Brain microvascular endothelial cell (primary cell): Measurements from ENCODE around the gene WDR72.
"Not testable (repeated sequence)": the region's sequence is repeated elsewhere in the genome, so short reads cannot be mapped to it uniquely, and the experiment has no call there.

Experiments
- DNase-seq: peaks from one replicate; pipeline ENCODE4 v3.0.0-alpha.2; 2020
- H3K27ac ChIP-seq: fragments of 250-450 bp; sonication (Bioruptor Pico); 2 replicates; pipeline ENCODE4 v1.5.1; 2020; ENCODE audit warnings: mild to moderate bottlenecking, moderate library complexity
- H3K27me3 ChIP-seq: fragments of 250-450 bp; sonication (Bioruptor Pico); replicated peaks from 2 replicates; pipeline ENCODE4 v1.5.1; 2020; ENCODE audit warnings: mild to moderate bottlenecking
- H3K36me3 ChIP-seq: fragments of 250-450 bp; sonication (Bioruptor Pico); replicated peaks from 2 replicates; pipeline ENCODE4 v1.5.1; 2020; ENCODE audit warnings: mild to moderate bottlenecking
- H3K4me3 ChIP-seq: 2 replicates; pipeline ENCODE4 v1.5.1; 2011; ENCODE audit warnings: low read depth, mild to moderate bottlenecking, control low read depth, low read length, moderate library complexity
- CTCF ChIP-seq: IDR thresholded peaks from 2 replicates; pipeline ENCODE4 v1.5.1; 2011; ENCODE audit warnings: low read depth, mild to moderate bottlenecking, moderate library complexity, low read length, control low read depth, inconsistent platforms; ENCODE audit errors: missing control alignments
- in situ Hi-C: cut with HindIII; loops from 2 replicates; pipeline ENCODE4 v1.10.0; 2017; ENCODE audit warnings: low sequenced_read_pairs, low pct_ligation_motif_present

WDR72 gene

GRCh38 chr15:53789654-53790375, 30.4 kb upstream of the WDR72 start:
- in situ Hi-C loops: no loop called here
- Histone ChIP-seq H3K4me3 (no peak overlapping the region), H3K36me3 (no peaks in the 10 kb centered on the region), H3K27me3 (no peaks in the 10 kb centered on the region), H3K27ac (no peak overlapping the region)
- TF ChIP-seq CTCF: no peak
- DNase-seq: no peak

- DNase-seq: no peak
- in situ Hi-C loops: no loop called here
- no peak for TF ChIP-seq CTCF
- Histone ChIP-seq H3K36me3 (no peaks in the 10 kb centered on the region), H3K27ac (no peak overlapping the region), H3K4me3 (no peak overlapping the region), H3K27me3 (no peaks in the 10 kb centered on the region)
Observed at GRCh38 chr15:53786401-53786800, 26.9 kb upstream of the WDR72 start.

GRCh38 chr15:53785241-53785640, 25.8 kb upstream of the WDR72 start:
- H3K36me3 ChIP-seq, H3K27me3 ChIP-seq, H3K4me3 ChIP-seq, H3K27ac ChIP-seq, in situ Hi-C loops, DNase-seq: not testable (repeated sequence)

- in situ Hi-C loops: no loop called here
- DNase-seq: no peak
- H3K27ac ChIP-seq: no peak overlapping the region
- no peak overlapping the region for H3K4me3 ChIP-seq
- no peaks in the 10 kb centered on the region for H3K27me3 ChIP-seq
- no peaks in the 10 kb centered on the region for H3K36me3 ChIP-seq
- no peak for TF ChIP-seq CTCF
Observed at GRCh38 chr15:53762916-53763315, 3.5 kb upstream of the WDR72 start.

DNA sequence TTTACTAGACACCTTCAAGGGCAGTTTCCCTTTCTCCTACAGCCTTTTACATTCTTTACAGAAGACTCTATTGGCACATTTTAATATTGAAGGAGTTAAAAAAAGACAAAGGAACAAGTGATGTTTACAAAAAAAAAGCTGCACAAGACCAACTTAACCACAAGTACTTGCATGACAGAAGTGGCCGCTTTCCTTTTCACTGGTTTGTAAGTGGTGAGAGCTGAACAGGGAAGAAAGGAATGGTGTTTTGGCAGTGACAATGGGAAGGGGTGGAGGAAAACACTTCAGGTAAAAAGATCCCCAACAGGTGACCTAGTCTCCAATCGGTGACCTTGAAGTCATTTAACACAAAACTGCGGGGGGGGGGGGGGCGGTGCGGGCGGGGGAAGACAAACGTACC, 1.1 kb downstream of the WDR72 start:
- H3K27ac ChIP-seq: no peak overlapping the region
- no peak for TF ChIP-seq CTCF
- in situ Hi-C loops: no loop called here

DNA sequence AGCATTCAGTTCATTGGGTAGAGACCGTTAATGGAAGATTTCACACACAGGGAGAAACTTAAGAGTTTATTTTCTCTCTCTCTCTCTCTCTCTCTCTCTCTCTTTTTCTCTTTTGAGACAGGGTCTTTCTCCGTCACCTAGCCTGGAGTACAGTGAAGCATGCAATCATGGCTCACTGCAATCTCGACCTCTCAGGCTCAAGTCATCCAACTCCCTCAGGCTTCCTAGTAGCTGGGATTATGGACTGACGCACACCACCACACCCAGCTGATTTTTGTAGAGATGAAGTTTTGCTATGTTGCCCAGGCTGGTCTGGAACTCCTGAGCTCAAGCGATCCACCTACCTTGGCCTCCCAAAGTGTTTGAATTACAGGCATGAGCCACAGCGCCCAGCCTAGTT, 1.6 kb downstream of the WDR72 start:
- no peak overlapping the region for H3K4me3 ChIP-seq
- no peaks in the 10 kb centered on the region for H3K27me3 ChIP-seq
- H3K27ac ChIP-seq: no peak overlapping the region
- DNase-seq: no peak
- in situ Hi-C loops: no loop called here
- TF ChIP-seq CTCF: no peak
- H3K36me3 ChIP-seq: no peaks in the 10 kb centered on the region

More for the DNA sequence above, 1.1 kb downstream of the WDR72 start:
- Histone ChIP-seq H3K36me3 (no peaks in the 10 kb centered on the region), H3K4me3 (no peak overlapping the region), H3K27me3 (no peaks in the 10 kb centered on the region)
- no peak for DNase-seq
